GM12891 (cell line): ENCODE data around the gene ZNF823.
"Not testable (repeated sequence)": the region's sequence is repeated elsewhere in the genome, so short reads cannot be mapped to it uniquely, and the experiment has no call there.

Source experiments
- POLR2A ChIP-seq: IDR thresholded peaks from 2 replicates; pipeline ENCODE4 v1.6.1; 2011; ENCODE audit warnings: low read depth, low read length, control low read depth
- POLR2AphosphoS5 ChIP-seq: IDR thresholded peaks from 2 replicates; pipeline ENCODE4 v1.6.1; 2011; ENCODE audit warnings: low read depth, low read length, control low read depth

DNA sequence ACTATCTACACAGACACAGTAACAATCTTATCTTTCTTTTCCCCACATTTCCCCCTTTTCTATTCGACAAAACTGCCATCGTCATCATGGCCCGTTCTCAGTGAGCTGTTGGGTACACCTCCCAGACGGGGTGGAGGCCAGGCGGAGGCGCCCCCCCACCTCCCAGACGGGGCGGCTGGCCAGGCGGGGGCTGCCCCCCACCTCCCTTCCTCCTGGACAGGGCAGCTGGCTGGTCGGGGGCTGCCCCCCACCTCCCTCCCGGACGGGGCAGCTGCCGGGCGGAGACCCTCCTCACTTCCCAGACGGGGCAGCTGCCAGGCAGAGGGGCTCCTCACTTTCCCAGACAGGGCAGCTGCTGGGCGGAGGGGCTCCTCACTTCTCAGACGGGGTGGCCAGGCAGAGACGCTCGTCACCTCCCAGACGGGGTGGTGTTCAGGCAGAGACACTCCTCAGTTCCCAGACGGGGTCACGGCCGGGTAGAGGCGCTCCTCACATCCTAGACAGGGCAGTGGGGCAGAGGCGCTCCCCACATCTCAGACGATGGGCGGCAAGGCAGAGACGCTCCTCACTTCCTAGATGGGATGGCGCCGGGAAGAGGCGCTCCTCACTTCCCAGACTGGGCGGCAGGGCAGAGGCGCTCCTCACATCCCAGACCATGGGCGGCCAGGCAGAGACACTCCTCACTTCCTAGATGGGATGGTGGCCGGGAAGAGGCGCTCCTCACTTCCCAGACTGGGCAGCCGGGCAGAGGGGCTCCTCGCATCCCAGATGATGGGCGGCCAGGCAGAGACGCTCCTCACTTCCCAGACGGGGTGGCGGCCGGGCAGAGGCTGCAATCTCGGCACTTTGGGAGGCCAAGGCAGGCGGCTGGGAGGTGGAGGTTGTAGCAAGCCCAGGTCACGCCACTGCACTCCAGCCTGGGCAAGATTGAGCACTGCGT is 61.8 kb downstream of the ZNF823 start:
- TF ChIP-seq POLR2A, POLR2AphosphoS5: not testable (repeated sequence)
